Fibroblast of lung (primary cell): ENCODE data around the gene DYRK2.

Source experiments
- CTCF ChIP-seq, 2 donors: IDR thresholded peaks in 1 of 2; conservative IDR thresholded peaks in 1 of 2; 1 replicate in 1 of 2; 2 replicates in 1 of 2; pipeline ENCODE4 v1.5.1; 2011 to 2012; ENCODE audit warnings: low read length in 2 of 2, control low read depth in 1 of 2, inconsistent platforms in 1 of 2, low read depth in 1 of 2, mild to moderate bottlenecking in 1 of 2
- EZH2 ChIP-seq: IDR thresholded peaks from 2 replicates; pipeline ENCODE4 v1.5.1; 2012; ENCODE audit warnings: low read length, control low read depth, mild to moderate bottlenecking; ENCODE audit errors: missing control alignments

DNA sequence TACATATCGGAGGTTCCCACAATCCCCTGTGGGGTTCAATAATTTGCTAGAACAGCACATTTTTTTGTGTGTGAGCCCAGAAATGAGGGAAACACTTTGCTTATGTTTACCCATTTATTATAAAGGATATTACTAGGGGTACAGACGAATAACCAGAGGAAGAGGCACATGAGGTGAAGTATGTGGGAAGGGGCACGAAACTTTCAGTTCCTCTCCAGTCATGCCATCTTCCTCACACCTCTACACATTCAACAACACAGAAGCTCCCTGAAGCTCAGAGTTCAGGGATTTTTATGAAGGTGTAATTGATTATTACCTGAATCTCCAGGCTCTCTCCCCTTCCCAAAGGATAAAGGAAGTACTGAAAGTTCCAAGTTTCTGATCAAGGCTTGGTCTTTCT is 30.2 kb upstream of the DYRK2 start:
- no peak for TF ChIP-seq CTCF (conservative IDR thresholded peaks at IDR 0.05 in 1 of 2, IDR thresholded peaks at IDR 0.05 in 1 of 2; ENCODE audit: low read depth in 1 of 2, low read length in 2 of 2)
- no peak for TF ChIP-seq EZH2
